GM23338 (cell line): ENCODE data around the gene SPATA18. TPM values are rescaled to one million over a fixed set of nuclear protein-coding genes. Genes with fewer than 3 reads are reported as not detected.

ENCODE experiments used
- ATAC-seq: fragments of 200-7000 bp; cut with Tn5 transposase; 3 replicates; pipeline ENCODE4 v1.9.1; 2020
- DNase-seq: peaks from one replicate; pipeline ENCODE4 v3.0.0-alpha.2; 2015; ENCODE audit warnings: low spot score
- H2AFZ ChIP-seq: fragments of 200-600 bp; sonication (generic); 2 replicates; pipeline ENCODE4 v1.8.0; 2016; ENCODE audit warnings: antibody characterized with exemption, mild to moderate bottlenecking, moderate library complexity
- H3F3A ChIP-seq: fragments of 200-600 bp; sonication (generic); replicated peaks from 2 replicates; pipeline ENCODE4 v1.8.0; 2017; ENCODE audit warnings: antibody characterized with exemption, mixed run types, low read depth
- H3K27ac ChIP-seq: fragments of 200-600 bp; sonication (generic); 2 replicates; pipeline ENCODE4 v1.6.1; 2016; ENCODE audit warnings: low read depth
- H3K27me3 ChIP-seq: fragments of 200-600 bp; sonication (generic); 2 replicates; pipeline ENCODE4 v1.8.0; 2016; ENCODE audit warnings: mild to moderate bottlenecking, mixed run types, moderate library complexity; ENCODE audit not compliant: insufficient read depth
- H3K36me3 ChIP-seq: fragments of 200-600 bp; sonication (generic); 2 replicates; pipeline ENCODE4 v1.8.0; 2016; ENCODE audit warnings: mild to moderate bottlenecking; ENCODE audit not compliant: insufficient read depth
- H3K4me1 ChIP-seq: fragments of 200-600 bp; sonication (generic); 2 replicates; pipeline ENCODE4 v1.8.0; 2016; ENCODE audit warnings: mild to moderate bottlenecking, moderate library complexity; ENCODE audit not compliant: insufficient read depth
- H3K4me2 ChIP-seq: fragments of 200-600 bp; sonication (generic); 2 replicates; pipeline ENCODE4 v1.7.1; 2017; ENCODE audit warnings: mixed run types
- H3K4me3 ChIP-seq: fragments of 200-600 bp; sonication (generic); 2 replicates; pipeline ENCODE4 v1.6.1; 2016; ENCODE audit warnings: mixed run types
- H3K79me2 ChIP-seq: fragments of 200-600 bp; sonication (generic); replicated peaks from 2 replicates; pipeline ENCODE4 v1.8.0; 2017; ENCODE audit warnings: mild to moderate bottlenecking; ENCODE audit not compliant: insufficient read depth
- H3K9me2 ChIP-seq: fragments of 200-600 bp; sonication (generic); 2 replicates; pipeline ENCODE4 v1.8.0; 2017; ENCODE audit not compliant: insufficient read depth
- H4K20me1 ChIP-seq: fragments of 200-600 bp; sonication (generic); replicated peaks from 2 replicates; pipeline ENCODE4 v1.8.0; 2017; ENCODE audit warnings: mild to moderate bottlenecking; ENCODE audit not compliant: insufficient read depth
- H3K27ac Mint-ChIP-seq: 2 replicates; pipeline ENCODE4 v1.8.0; 2020; ENCODE audit warnings: inconsistent platforms, mild to moderate bottlenecking, moderate library complexity, mixed read lengths
- H3K27me3 Mint-ChIP-seq: 3 replicates; pipeline ENCODE4 v1.8.0; 2022; ENCODE audit warnings: low read depth, mild to moderate bottlenecking, moderate library complexity, mixed read lengths, inconsistent platforms; ENCODE audit not compliant: insufficient read depth, poor library complexity
- H3K36me3 Mint-ChIP-seq: 3 replicates; pipeline ENCODE4 v1.8.0; 2021; ENCODE audit warnings: low read depth, mild to moderate bottlenecking, inconsistent platforms, moderate library complexity, mixed read lengths
- H3K4me1 Mint-ChIP-seq: 3 replicates; pipeline ENCODE4 v1.8.0; 2020; ENCODE audit warnings: mild to moderate bottlenecking, inconsistent platforms, mixed read lengths
- H3K4me3 Mint-ChIP-seq: 3 replicates; pipeline ENCODE4 v1.8.0; 2021; ENCODE audit warnings: moderate library complexity, mild to moderate bottlenecking, inconsistent platforms, mixed read lengths
- H3K9me3 Mint-ChIP-seq: 3 replicates; pipeline ENCODE4 v1.8.0; 2020; ENCODE audit warnings: moderate library complexity, mild to moderate bottlenecking, inconsistent platforms, mixed read lengths
- EZH2 ChIP-seq: fragments of 200-600 bp; sonication (generic); IDR thresholded peaks from one replicate; pipeline ENCODE4 v1.8.0; 2017; ENCODE audit warnings: antibody characterized with exemption, mild to moderate bottlenecking, low read depth; ENCODE audit not compliant: unreplicated experiment
- REST ChIP-seq: IDR thresholded peaks from one replicate; pipeline ENCODE4 v1.6.1; 2018; ENCODE audit warnings: antibody characterized with exemption; ENCODE audit not compliant: unreplicated experiment
- ZNF114 ChIP-seq: fragments of 250-450 bp; sonication (Bioruptor Pico); IDR thresholded peaks from 2 replicates; pipeline ENCODE4 v1.5.0; 2020; ENCODE audit warnings: mild to moderate bottlenecking, moderate library complexity
- polyA plus RNA-seq: library from polyadenylated mRNA; unstranded; fragments of >200 nt; fragmentation: Nextera tagmentation; extraction: Ambion mirVana; gene quantifications from 2 replicates; pipeline ENCODE4 v1.2.1, GENCODE V29; 2016
- total RNA-seq: library from RNA; depleted of rRNA; stranded (reverse); fragments of >200 nt; shearing (Covaris generic); gene quantifications from 2 replicates; pipeline ENCODE4 v1.2.3, GENCODE V29; 2014
- TF ChIP-seq, protein P1 (sequence below): fragments of 250-450 bp; sonication (Bioruptor Pico); IDR thresholded peaks from 2 replicates; pipeline ENCODE4 v1.5.0; 2020; ENCODE audit warnings: mild to moderate bottlenecking, moderate library complexity

The SPATA18 gene
- total and polyA plus RNA-seq, 2 experiments from 2014 or later: 1.5 to 2.5 TPM

- TF ChIP-seq, protein P1, sequence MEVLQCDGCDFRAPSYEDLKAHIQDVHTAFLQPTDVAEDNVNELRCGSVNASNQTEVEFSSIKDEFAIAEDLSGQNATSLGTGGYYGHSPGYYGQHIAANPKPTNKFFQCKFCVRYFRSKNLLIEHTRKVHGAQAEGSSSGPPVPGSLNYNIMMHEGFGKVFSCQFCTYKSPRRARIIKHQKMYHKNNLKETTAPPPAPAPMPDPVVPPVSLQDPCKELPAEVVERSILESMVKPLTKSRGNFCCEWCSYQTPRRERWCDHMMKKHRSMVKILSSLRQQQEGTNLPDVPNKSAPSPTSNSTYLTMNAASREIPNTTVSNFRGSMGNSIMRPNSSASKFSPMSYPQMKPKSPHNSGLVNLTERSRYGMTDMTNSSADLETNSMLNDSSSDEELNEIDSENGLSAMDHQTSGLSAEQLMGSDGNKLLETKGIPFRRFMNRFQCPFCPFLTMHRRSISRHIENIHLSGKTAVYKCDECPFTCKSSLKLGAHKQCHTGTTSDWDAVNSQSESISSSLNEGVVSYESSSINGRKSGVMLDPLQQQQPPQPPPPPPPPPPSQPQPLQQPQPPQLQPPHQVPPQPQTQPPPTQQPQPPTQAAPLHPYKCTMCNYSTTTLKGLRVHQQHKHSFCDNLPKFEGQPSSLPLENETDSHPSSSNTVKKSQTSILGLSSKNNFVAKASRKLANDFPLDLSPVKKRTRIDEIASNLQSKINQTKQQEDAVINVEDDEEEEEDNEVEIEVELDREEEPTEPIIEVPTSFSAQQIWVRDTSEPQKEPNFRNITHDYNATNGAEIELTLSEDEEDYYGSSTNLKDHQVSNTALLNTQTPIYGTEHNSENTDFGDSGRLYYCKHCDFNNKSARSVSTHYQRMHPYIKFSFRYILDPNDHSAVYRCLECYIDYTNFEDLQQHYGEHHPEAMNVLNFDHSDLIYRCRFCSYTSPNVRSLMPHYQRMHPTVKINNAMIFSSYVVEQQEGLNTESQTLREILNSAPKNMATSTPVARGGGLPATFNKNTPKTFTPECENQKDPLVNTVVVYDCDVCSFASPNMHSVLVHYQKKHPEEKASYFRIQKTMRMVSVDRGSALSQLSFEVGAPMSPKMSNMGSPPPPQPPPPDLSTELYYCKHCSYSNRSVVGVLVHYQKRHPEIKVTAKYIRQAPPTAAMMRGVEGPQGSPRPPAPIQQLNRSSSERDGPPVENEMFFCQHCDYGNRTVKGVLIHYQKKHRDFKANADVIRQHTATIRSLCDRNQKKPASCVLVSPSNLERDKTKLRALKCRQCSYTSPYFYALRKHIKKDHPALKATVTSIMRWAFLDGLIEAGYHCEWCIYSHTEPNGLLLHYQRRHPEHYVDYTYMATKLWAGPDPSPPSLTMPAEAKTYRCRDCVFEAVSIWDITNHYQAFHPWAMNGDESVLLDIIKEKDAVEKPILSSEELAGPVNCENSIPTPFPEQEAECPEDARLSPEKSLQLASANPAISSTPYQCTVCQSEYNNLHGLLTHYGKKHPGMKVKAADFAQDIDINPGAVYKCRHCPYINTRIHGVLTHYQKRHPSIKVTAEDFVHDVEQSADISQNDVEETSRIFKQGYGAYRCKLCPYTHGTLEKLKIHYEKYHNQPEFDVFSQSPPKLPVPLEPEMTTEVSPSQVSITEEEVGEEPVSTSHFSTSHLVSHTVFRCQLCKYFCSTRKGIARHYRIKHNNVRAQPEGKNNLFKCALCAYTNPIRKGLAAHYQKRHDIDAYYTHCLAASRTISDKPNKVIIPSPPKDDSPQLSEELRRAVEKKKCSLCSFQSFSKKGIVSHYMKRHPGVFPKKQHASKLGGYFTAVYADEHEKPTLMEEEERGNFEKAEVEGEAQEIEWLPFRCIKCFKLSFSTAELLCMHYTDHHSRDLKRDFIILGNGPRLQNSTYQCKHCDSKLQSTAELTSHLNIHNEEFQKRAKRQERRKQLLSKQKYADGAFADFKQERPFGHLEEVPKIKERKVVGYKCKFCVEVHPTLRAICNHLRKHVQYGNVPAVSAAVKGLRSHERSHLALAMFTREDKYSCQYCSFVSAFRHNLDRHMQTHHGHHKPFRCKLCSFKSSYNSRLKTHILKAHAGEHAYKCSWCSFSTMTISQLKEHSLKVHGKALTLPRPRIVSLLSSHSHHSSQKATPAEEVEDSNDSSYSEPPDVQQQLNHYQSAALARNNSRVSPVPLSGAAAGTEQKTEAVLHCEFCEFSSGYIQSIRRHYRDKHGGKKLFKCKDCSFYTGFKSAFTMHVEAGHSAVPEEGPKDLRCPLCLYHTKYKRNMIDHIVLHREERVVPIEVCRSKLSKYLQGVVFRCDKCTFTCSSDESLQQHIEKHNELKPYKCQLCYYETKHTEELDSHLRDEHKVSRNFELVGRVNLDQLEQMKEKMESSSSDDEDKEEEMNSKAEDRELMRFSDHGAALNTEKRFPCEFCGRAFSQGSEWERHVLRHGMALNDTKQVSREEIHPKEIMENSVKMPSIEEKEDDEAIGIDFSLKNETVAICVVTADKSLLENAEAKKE (CRISPR knock-in tag): no peak
- no peak for TF ChIP-seq ZNF114
- TF ChIP-seq REST: no peak
- TF ChIP-seq EZH2: no peak
These were observed 40.7 kb downstream of the SPATA18 start (continued) for GRCh38 chr4:52091801-52092200.

- no peaks in the 10 kb centered on the region for H3K79me2 ChIP-seq
- no peaks in the 10 kb centered on the region for H4K20me1 ChIP-seq
- H3K36me3 Mint-ChIP-seq: no peaks in the 10 kb centered on the region
- no peak overlapping the region for H2AFZ ChIP-seq
- ATAC-seq (no peak), DNase-seq (no peak)
- H3K4me1 ChIP-seq: no peaks in the 10 kb centered on the region
- no peaks in the 10 kb centered on the region for H3K36me3 ChIP-seq
- H3K4me3 ChIP-seq: no peak overlapping the region
- no peaks in the 10 kb centered on the region for H3K27me3 ChIP-seq
- no peaks in the 10 kb centered on the region for H3K9me2 ChIP-seq
- no peak overlapping the region for H3K4me2 ChIP-seq
- no peaks in the 10 kb centered on the region for H3F3A ChIP-seq
- no peaks in the 10 kb centered on the region for H3K9me3 Mint-ChIP-seq
- H3K27ac Mint-ChIP-seq: no peak overlapping the region
- H3K27ac ChIP-seq: no peak overlapping the region
- H3K4me3 Mint-ChIP-seq: no peak overlapping the region
- H3K27me3 Mint-ChIP-seq: peaks cover 1% of the 10 kb centered on the region
- TF ChIP-seq ZNF114: no peak
- H3K4me1 Mint-ChIP-seq: 0 out of 3 replicates have a peak, but pooled peaks cover 4% of the 10 kb centered on the region
These were observed 42.4 kb downstream of the SPATA18 start for GRCh38 chr4:52093466-52093865.
